GM12874 (cell line): ENCODE results near the gene MPHOSPH10.

Source experiments
- CTCF ChIP-seq: IDR thresholded peaks from 2 replicates; pipeline ENCODE4 v1.5.1; 2011; ENCODE audit warnings: low read depth, mild to moderate bottlenecking, control low read depth, low read length, moderate library complexity; ENCODE audit not compliant: insufficient read depth

MPHOSPH10 gene

GRCh38 chr2:71129114-71129901, 1.1 kb upstream of the MPHOSPH10 start:
- no peak for TF ChIP-seq CTCF

- no peak for TF ChIP-seq CTCF
Observed at GRCh38 chr2:71129902-71130151, 607 bp upstream of the MPHOSPH10 start.

DNA sequence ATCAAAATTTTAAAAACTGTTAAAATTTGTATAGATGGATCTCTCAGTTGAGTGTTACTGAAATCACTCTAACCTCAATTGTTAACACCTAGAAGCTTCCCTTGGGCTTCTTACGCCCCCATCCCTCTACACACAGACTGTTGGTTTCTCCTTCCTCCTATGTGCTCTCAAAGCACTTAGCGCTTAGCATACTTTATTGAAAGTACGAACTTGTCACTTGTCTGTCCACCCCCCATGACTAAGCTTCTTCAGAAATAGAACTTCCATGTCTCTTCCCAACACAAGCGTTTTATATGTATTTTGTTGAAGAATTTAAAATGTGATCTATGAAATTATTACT, 441 bp downstream of the MPHOSPH10 start:
- TF ChIP-seq CTCF: no peak

- TF ChIP-seq CTCF: no peak
Observed at GRCh38 chr2:71133603-71134002, 3.2 kb downstream of the MPHOSPH10 start.

GRCh38 chr2:71136174-71136573, 5.7 kb downstream of the MPHOSPH10 start:
- no peak for TF ChIP-seq CTCF

DNA sequence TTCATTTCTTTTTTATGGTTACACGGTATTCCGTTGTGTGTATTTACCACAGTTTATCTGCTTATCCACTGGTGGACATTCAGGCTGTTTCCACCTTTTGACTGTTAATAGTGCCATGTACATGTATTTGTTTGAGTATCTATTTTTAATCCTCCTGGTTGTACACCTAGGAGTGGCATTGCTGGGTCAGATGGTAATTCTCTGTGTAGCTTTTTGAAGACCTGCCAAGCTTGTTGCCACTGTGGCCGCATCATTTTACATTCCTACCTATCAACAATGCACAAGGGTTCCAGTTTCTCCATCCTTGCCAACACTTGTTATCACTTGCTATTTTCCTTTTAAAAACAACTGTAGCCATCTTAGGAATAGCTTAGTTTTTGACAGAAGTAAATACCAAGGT, 13.3 kb downstream of the MPHOSPH10 start:
- no peak for TF ChIP-seq CTCF

DNA sequence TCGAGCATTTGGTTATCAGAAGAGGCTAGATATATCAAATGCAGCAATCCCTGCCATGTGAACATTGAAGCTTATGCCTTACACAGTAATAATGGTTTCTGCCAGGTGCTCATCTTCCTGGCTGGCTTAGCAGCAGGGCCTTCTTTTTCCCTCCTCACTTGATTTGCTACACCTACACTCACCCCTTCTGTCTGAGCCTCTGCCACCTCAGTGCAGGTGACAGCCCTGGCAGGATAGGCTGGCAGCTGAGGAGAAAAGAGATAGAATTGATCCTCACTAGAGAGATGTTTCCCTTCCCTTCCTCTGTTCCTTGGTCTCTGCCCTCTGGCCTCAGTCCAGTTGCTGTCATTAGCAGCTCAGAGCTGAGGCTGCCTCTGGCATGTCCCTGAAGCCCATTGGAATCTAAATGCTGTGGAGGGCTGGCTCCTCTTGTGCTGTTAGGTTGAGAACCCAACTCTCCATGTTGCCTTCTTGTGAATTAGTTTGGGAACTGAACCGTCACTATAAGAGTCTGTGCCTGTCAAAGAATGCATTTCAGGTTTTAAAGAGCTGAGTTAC, 18.2 kb downstream of the MPHOSPH10 start:
- no peak for TF ChIP-seq CTCF
